Measurements from ENCODE around the gene PPP2R5D. TPM values are rescaled to one million over a fixed set of nuclear protein-coding genes. Genes with fewer than 3 reads are reported as not detected.

Gene PPP2R5D
- total RNA-seq, 1 experiment from 2014 or later, result 53.5 TPM

GRCh38 chr6:42937548-42938427 is 46.6 kb upstream of the PPP2R5D start:
- TF ChIP-seq, protein P1, sequence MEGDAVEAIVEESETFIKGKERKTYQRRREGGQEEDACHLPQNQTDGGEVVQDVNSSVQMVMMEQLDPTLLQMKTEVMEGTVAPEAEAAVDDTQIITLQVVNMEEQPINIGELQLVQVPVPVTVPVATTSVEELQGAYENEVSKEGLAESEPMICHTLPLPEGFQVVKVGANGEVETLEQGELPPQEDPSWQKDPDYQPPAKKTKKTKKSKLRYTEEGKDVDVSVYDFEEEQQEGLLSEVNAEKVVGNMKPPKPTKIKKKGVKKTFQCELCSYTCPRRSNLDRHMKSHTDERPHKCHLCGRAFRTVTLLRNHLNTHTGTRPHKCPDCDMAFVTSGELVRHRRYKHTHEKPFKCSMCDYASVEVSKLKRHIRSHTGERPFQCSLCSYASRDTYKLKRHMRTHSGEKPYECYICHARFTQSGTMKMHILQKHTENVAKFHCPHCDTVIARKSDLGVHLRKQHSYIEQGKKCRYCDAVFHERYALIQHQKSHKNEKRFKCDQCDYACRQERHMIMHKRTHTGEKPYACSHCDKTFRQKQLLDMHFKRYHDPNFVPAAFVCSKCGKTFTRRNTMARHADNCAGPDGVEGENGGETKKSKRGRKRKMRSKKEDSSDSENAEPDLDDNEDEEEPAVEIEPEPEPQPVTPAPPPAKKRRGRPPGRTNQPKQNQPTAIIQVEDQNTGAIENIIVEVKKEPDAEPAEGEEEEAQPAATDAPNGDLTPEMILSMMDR (conservative IDR thresholded peaks at IDR 0.05), result no peak
- H4K20me1 ChIP-seq (ENCODE audit: control insufficient read depth, insufficient read depth, insufficient read length), result peaks cover 2% of the 10 kb centered on the region
- H3K4me1 ChIP-seq (ENCODE audit: insufficient read depth, low read length), result no peaks in the 10 kb centered on the region
- H3K23ac ChIP-seq (ENCODE audit: insufficient read length, low read depth, low read length), result no peak overlapping the region
- Mint-ChIP-seq H3K4me3 (no peak overlapping the region), H3K9me3 (no peaks in the 10 kb centered on the region; a peak in 1 of 5 replicates), H3K4me1 (peaks cover 11 to 14% of the 10 kb centered on the region in 2 experiments), H3K27me3 (ENCODE audit: low read depth) (no peaks in the 10 kb centered on the region), H3K36me3 (ENCODE audit: insufficient read depth in 1 of 3, low read depth in 3 of 3) (peaks cover 36 to 81% (median 62%) of the 10 kb centered on the region in 3 experiments), H3K27ac (peak overlapping the region in 1 of 3 experiments; percentile 50; a peak in 3 of 7 replicates)
- no peak overlapping the region for H2AFZ ChIP-seq (ENCODE audit: low read length)
- H3K9ac ChIP-seq (ENCODE audit: extremely low read depth, insufficient read length, low read length), result no peak overlapping the region
- no peak overlapping the region for H3K18ac ChIP-seq (ENCODE audit: insufficient read length, low read depth, low read length)
- H3K79me1 ChIP-seq (ENCODE audit: insufficient read depth, low read depth, low read length, poor library complexity, severe bottlenecking), result no peaks in the 10 kb centered on the region
- H3K23me2 ChIP-seq (ENCODE audit: insufficient read length, low read depth, low read length, poor library complexity, severe bottlenecking), result no peaks in the 10 kb centered on the region
- H4K8ac ChIP-seq (replicated peaks; ENCODE audit: insufficient read length, low read depth, low read length), result no peak overlapping the region
- no peak overlapping the region for H3K4me2 ChIP-seq (ENCODE audit: insufficient read depth, insufficient read length, low read length)
- no peak overlapping the region for H3K14ac ChIP-seq (ENCODE audit: insufficient read depth, low read length)
- no peak overlapping the region for H3T11ph ChIP-seq (ENCODE audit: low read length)
- H2BK12ac ChIP-seq (ENCODE audit: insufficient read length, low read depth, low read length), result no peak overlapping the region
- H3K9me3 ChIP-seq (ENCODE audit: control insufficient read depth, low read depth, low read length), result no peaks in the 10 kb centered on the region
- peaks cover 2% of the 10 kb centered on the region; the same call in 1 of the 2 replicates for H3K79me2 ChIP-seq (ENCODE audit: insufficient read depth, low read length)
- no peak overlapping the region for H3K56ac ChIP-seq (ENCODE audit: insufficient read length, low read depth, low read length)
- H2BK20ac ChIP-seq (ENCODE audit: low read depth, low read length, poor library complexity, severe bottlenecking), result no peak overlapping the region
- H2BK5ac ChIP-seq (ENCODE audit: insufficient read length, low read length), result no peak overlapping the region
- H2AK5ac ChIP-seq (ENCODE audit: insufficient read length, low read length), result no peak overlapping the region
- H4K91ac ChIP-seq (ENCODE audit: insufficient read length, low read depth, low read length), result no peak overlapping the region
- no peak overlapping the region for H2BK120ac ChIP-seq (ENCODE audit: low read depth, low read length, poor library complexity, severe bottlenecking)
- no peak for DNase-seq
- H3K27ac ChIP-seq (ENCODE audit: insufficient read length, low read depth, low read length), result no peak overlapping the region
- WGBS (ENCODE audit: extremely low coverage, insufficient read length, low lambda C conversion rate), result no CpG with 5 or more reads among the region's 13 CpGs
- no peak overlapping the region for H4K5ac ChIP-seq (ENCODE audit: insufficient read length, low read depth, low read length)
- no peak overlapping the region for H3K4ac ChIP-seq (ENCODE audit: low read depth, low read length)
- no peak overlapping the region for H2BK15ac ChIP-seq (ENCODE audit: low read depth, low read length)
- no peaks in the 10 kb centered on the region for H3K27me3 ChIP-seq (ENCODE audit: insufficient read depth, low read length)

Data from H9 (cell line).